ENCODE measurements around the gene DENND4A.

- TF ChIP-seq GATA2 (IDR thresholded peaks at IDR 0.05; ENCODE audit: low read depth, low read length), result no peak
- TF ChIP-seq GATA3 (IDR thresholded peaks at IDR 0.05; ENCODE audit: low read depth, low read length), result no peak
Measured at GRCh38 chr15:65759441-65759840, 32.7 kb downstream of the DENND4A start.
